ENCODE measurements around the gene STX11.

The STX11 gene

DNA sequence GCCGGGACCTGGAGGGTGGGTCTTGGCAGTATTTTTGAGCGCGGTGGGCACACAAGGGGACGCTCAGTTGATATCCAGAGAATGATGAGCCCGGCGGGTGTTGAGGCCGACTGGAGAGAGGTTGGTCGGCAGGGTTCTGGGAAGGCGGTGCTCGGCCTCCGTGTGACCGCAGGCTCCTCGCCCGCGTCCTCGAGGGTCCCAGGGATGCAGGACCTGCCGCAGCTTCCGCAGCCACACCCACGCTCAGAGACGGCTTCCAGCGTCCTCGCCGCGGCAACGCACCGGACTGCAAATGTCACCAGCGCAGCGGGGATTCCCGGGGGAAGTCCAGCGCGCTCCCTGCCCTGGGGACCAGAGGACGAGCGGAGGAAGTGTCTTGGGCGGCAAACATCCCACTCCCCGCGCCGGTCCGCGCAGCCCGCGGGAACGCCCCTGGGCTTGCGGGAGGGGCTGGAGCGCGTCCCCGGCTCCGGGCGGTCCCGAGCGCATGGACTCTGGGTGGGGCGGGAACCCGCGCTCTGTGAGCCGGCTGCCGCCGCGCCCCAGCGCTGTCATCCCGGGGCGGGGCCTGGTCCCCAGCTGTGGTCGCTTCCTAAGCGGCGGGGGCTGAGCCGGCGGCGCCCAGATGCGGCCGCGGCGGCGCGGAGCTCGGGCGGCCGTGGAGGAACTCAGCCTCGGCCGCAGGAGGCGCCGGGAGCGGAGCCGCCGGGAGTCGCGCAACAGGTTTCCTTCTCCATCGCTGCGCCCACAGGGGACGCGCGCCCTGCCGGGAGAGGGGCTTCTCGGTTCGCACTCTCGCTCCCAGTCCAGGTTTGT, at the start of gene STX11:
Gene STX11, plus strand, starts transcription at position 624 of the 816 bp plus-strand sequence. CDS start 36,111 bp downstream, outside the sequence.
- Histone ChIP-seq H3K4me1 (ENCODE audit: low read length) (peaks cover 12% of the 10 kb centered on the region), H3K79me2 (ENCODE audit: low read length) (no peaks in the 10 kb centered on the region), H3K4me3 (ENCODE audit: low read length) (peak within 1 kb of the TSS; percentile 98), H3K9me3 (ENCODE audit: insufficient read depth, low read length) (no peaks in the 10 kb centered on the region), H4K20me1 (ENCODE audit: insufficient read depth, low read length) (no peaks in the 10 kb centered on the region), H3K9ac (ENCODE audit: low read length) (peak within 1 kb of the TSS; percentile 65), H3K36me3 (replicated peaks; ENCODE audit: low read depth, low read length) (no peaks in the 10 kb centered on the region), H3K27ac (ENCODE audit: low read length) (0 out of 2 replicates have a peak within 1 kb of the TSS, but pooled peaks have one; percentile 13), H3K27me3 (ENCODE audit: low read depth, low read length) (0 out of 2 replicates have a peak, but pooled peaks cover 9% of the 10 kb centered on the region), H3K4me2 (ENCODE audit: low read length) (peak within 1 kb of the TSS; percentile 94), H2AFZ (ENCODE audit: low read depth, low read length) (peak within 1 kb of the TSS; percentile 77)
- no peak for TF ChIP-seq EZH2phosphoT487 (IDR thresholded peaks at IDR 0.05; ENCODE audit: low read depth)
- TF ChIP-seq, protein P1, sequence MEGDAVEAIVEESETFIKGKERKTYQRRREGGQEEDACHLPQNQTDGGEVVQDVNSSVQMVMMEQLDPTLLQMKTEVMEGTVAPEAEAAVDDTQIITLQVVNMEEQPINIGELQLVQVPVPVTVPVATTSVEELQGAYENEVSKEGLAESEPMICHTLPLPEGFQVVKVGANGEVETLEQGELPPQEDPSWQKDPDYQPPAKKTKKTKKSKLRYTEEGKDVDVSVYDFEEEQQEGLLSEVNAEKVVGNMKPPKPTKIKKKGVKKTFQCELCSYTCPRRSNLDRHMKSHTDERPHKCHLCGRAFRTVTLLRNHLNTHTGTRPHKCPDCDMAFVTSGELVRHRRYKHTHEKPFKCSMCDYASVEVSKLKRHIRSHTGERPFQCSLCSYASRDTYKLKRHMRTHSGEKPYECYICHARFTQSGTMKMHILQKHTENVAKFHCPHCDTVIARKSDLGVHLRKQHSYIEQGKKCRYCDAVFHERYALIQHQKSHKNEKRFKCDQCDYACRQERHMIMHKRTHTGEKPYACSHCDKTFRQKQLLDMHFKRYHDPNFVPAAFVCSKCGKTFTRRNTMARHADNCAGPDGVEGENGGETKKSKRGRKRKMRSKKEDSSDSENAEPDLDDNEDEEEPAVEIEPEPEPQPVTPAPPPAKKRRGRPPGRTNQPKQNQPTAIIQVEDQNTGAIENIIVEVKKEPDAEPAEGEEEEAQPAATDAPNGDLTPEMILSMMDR (IDR thresholded peaks at IDR 0.05; ENCODE audit: low read depth, low read length), result no peak

DNA sequence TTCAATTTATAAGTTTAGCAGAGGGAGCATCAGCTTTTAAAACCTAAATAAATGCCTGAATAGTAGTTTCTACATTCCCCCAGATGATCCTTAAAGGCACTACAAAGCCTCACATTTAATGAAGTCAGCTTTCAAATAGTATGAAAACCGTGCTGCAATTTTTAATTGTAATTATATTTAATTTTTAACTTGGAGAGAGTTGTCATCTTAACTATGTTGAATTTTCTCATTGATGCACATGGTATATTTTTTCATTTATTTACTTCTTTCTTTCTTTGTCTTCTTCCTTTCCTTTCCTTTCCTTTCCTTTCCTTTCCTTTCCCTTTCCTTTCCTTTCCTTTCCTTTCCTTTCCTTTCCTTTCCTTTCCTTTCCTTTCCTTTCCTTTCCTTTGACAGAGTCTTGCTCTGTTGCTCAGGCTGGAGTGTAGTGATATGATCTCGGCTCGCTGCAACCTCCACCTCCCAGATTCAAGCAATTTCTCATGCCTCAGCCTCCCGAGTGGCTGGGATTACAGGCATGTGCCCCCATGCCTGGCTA, 47.2 kb upstream of the STX11 start:
- H3K36me3 ChIP-seq (replicated peaks; ENCODE audit: low read depth, low read length), result no peaks in the 10 kb centered on the region
- H3K27ac ChIP-seq (ENCODE audit: low read length), result no peak overlapping the region
- TF ChIP-seq, protein P1 (IDR thresholded peaks at IDR 0.05; ENCODE audit: low read depth, low read length), result no peak
- no peak for TF ChIP-seq EZH2phosphoT487 (IDR thresholded peaks at IDR 0.05; ENCODE audit: low read depth)
- H3K27me3 ChIP-seq (ENCODE audit: low read depth, low read length), result no peaks in the 10 kb centered on the region
- no peak overlapping the region for H3K4me3 ChIP-seq (ENCODE audit: low read length)
- no peaks in the 10 kb centered on the region for H3K4me1 ChIP-seq (ENCODE audit: low read length)
- no peak overlapping the region for H2AFZ ChIP-seq (ENCODE audit: low read depth, low read length)
- no peak overlapping the region for H3K9ac ChIP-seq (ENCODE audit: low read length)
- H3K9me3 ChIP-seq (ENCODE audit: insufficient read depth, low read length), result no peaks in the 10 kb centered on the region
- no peak overlapping the region for H3K4me2 ChIP-seq (ENCODE audit: low read length)
- H4K20me1 ChIP-seq (ENCODE audit: insufficient read depth, low read length), result no peaks in the 10 kb centered on the region
- no peaks in the 10 kb centered on the region for H3K79me2 ChIP-seq (ENCODE audit: low read length)

DNA sequence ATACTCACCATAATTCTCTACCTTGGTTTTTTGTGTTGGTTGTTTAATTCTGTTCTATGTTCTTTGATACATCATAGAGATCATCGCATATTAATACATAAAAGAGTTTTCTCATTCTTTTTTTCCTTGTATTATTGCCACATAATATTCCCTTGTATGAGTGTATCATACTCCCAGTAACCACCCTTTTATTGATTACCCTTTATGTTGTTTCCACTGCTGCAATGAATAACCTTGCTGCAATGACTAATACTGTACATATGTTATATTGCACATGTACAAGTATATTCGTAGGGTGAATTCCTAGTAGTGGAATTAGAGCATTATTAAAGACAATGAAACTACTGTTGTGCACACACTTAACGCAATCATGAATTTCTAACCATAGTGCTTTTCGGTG, 45.8 kb upstream of the STX11 start:
- Histone ChIP-seq H3K79me2 (ENCODE audit: low read length) (no peaks in the 10 kb centered on the region), H2AFZ (ENCODE audit: low read depth, low read length) (no peak overlapping the region)
- TF ChIP-seq, protein P1 (IDR thresholded peaks at IDR 0.05; ENCODE audit: low read depth, low read length), result no peak
- no peak for TF ChIP-seq EZH2phosphoT487 (IDR thresholded peaks at IDR 0.05; ENCODE audit: low read depth)

DNA sequence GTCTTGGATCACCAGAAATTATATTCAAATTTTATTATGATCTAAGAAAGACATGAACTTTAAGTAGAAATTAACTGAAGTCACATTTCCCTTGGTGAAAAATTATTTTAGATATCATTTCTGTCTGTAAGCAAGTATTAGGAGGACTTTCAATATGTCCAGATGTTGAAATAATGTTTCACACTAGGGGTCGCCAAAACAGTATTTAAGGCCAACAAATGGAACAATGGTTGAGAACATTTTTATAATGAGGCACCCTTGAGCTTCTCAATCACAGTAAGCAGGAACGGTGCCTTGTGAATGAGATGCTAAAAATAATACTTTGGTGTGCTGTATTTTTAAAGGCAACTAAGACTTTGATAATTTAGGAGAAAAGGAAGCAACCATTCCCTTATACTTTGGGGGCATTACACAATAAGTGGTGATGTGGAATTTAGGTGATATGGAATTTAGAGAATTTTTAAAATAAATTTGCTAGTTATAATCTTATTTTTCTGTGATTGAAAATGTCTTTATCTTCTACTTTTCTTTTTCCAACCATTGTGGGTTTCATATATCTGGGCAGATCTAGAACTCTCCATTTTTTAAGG, 45.3 kb upstream of the STX11 start:
- Histone ChIP-seq H3K27ac (ENCODE audit: low read length) (no peak overlapping the region), H3K79me2 (ENCODE audit: low read length) (no peaks in the 10 kb centered on the region), H3K9me3 (ENCODE audit: insufficient read depth, low read length) (no peaks in the 10 kb centered on the region), H3K9ac (ENCODE audit: low read length) (no peak overlapping the region), H2AFZ (ENCODE audit: low read depth, low read length) (no peak overlapping the region), H3K4me3 (ENCODE audit: low read length) (no peak overlapping the region), H3K36me3 (replicated peaks; ENCODE audit: low read depth, low read length) (no peaks in the 10 kb centered on the region), H3K4me2 (ENCODE audit: low read length) (no peak overlapping the region), H3K27me3 (ENCODE audit: low read depth, low read length) (0 out of 2 replicates have a peak, but pooled peaks cover 1% of the 10 kb centered on the region), H4K20me1 (ENCODE audit: insufficient read depth, low read length) (no peaks in the 10 kb centered on the region), H3K4me1 (ENCODE audit: low read length) (no peaks in the 10 kb centered on the region)
- TF ChIP-seq, protein P1 (IDR thresholded peaks at IDR 0.05; ENCODE audit: low read depth, low read length), result peak; percentile 72
- TF ChIP-seq EZH2phosphoT487 (IDR thresholded peaks at IDR 0.05; ENCODE audit: low read depth), result no peak

More for the DNA sequence above, 45.8 kb upstream of the STX11 start:
- Histone ChIP-seq H3K27ac (ENCODE audit: low read length) (no peak overlapping the region), H4K20me1 (ENCODE audit: insufficient read depth, low read length) (no peaks in the 10 kb centered on the region), H3K4me3 (ENCODE audit: low read length) (no peak overlapping the region), H3K4me1 (ENCODE audit: low read length) (no peaks in the 10 kb centered on the region), H3K9me3 (ENCODE audit: insufficient read depth, low read length) (no peaks in the 10 kb centered on the region), H3K27me3 (ENCODE audit: low read depth, low read length) (no peaks in the 10 kb centered on the region), H3K36me3 (replicated peaks; ENCODE audit: low read depth, low read length) (no peaks in the 10 kb centered on the region), H3K4me2 (ENCODE audit: low read length) (no peak overlapping the region), H3K9ac (ENCODE audit: low read length) (no peak overlapping the region)

Measured in OCI-LY3 (cell line).